OCI-LY1 (cell line): Measurements from ENCODE around the gene FLT3.

Experiments
- CTCF ChIP-seq: fragments of 200-600 bp; sonication (generic), shearing (Covaris generic); IDR thresholded peaks from 2 replicates; pipeline ENCODE4 v1.5.1; 2017; ENCODE audit warnings: mild to moderate bottlenecking, antibody characterized with exemption, low read length, moderate library complexity, mixed read lengths
- EZH2 ChIP-seq: fragments of 200-600 bp; sonication (generic), shearing (Covaris generic); IDR thresholded peaks from 2 replicates; pipeline ENCODE4 v1.8.0; 2017; ENCODE audit warnings: borderline replicate concordance, mixed run types, mild to moderate bottlenecking, antibody characterized with exemption, low read length, moderate library complexity, mixed read lengths

- no peak for TF ChIP-seq CTCF
- TF ChIP-seq EZH2, result no peak
Measured at GRCh38 chr13:28110414-28110813, 10.0 kb upstream of the FLT3 start.
